HepG2 (cell line): Measurements from ENCODE around the gene RPUSD3.

Source experiments
- ZFP91 ChIP-seq: sonication (generic); formaldehyde crosslinking; IDR thresholded peaks from 2 replicates; pipeline ENCODE4 v1.9.0; 2022; ENCODE audit warnings: missing genetic modification reagents, mild to moderate bottlenecking, borderline replicate concordance
- ZNF260 ChIP-seq: sonication (generic); formaldehyde crosslinking; IDR thresholded peaks from 2 replicates; pipeline ENCODE4 v1.4.0; 2020; ENCODE audit warnings: missing genetic modification reagents, low read depth, mild to moderate bottlenecking, borderline replicate concordance

DNA sequence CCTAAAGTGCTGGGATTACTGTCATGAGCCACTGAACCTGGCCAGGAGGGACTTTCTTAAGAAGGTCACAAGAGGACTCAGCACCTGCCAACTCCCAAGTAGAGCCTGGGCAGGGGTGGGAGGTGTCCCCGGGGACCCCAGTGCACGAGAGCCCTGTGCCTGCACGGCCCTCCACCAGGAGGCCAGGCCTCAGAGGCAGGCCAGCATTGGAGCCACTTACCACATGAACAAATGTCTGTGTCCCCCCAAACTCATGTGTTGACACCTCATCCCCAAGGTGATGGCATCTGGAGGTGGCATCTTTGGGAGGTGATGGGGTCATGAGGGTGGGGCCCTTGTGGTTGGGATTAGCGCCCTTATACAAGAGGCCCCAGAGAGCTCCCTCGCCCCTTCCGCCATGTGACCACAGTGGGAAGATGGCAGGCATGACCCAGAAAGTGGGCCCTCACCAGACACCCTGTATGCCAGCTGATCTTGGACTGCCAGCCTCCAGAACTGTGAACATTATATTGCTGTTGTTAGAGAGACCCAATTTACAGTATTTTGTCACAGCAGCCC is 3.2 kb upstream of the RPUSD3 start:
- TF ChIP-seq ZFP91 (CRISPR knock-in tag) = no peak
- TF ChIP-seq ZNF260 (CRISPR knock-in tag) = no peak
